Tibial nerve (tissue), 3 donors: ENCODE measurements around the gene AUTS2.

ENCODE experiments used
- CTCF ChIP-seq, 5 experiments: fragments of 200-600 bp in 3 of 5; fragments of 450-650 bp in 2 of 5; sonication (generic) in 3 of 5; IDR thresholded peaks; one replicate each; pipeline ENCODE4 v1.5.1; 2016 to 2019; ENCODE audit warnings: antibody characterized with exemption in 5 of 5, mild to moderate bottlenecking in 3 of 5, moderate library complexity in 2 of 5
- POLR2A ChIP-seq, 2 donors: fragments of 450-650 bp; IDR thresholded peaks; one replicate each; pipeline ENCODE4 v1.6.1; 2017; ENCODE audit warnings: antibody characterized with exemption in 2 of 2, mild to moderate bottlenecking in 2 of 2, moderate library complexity in 2 of 2

DNA sequence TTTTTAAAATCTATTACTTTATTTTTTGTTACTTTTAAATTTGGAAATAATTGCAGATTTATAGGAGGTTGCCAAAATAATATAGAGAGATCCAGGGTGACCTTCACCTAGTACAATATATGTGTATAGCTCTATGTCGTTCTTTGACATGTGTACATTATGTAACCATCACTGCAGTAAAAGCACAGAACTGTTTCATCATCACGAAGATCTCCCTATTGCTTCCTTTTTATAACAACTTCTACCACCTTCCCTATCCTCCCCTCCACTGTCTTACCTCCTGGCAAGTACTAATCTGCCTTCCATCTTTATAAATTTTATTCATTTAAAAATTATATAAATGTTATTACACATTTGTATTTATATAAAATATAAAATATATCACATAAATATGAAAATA lies 251.0 kb downstream of the AUTS2 start:
- TF ChIP-seq POLR2A (IDR thresholded peaks at IDR 0.05) (no peak), CTCF (IDR thresholded peaks at IDR 0.05) (no peak)
